GM19328 (cell line): ENCODE measurements around the gene MDH1B.

Experiments
- ATAC-seq: cut with Tn5 transposase; IDR thresholded peaks from one replicate; pipeline ENCODE4 v1.9.1; 2021; ENCODE audit warnings: mild to moderate bottlenecking, moderate library complexity; ENCODE audit not compliant: unreplicated experiment

MDH1B gene

GRCh38 chr2:206698811-206699210 is 66.3 kb downstream of the MDH1B start:
- no peak for ATAC-seq

GRCh38 chr2:206696910-206697309 is 68.2 kb downstream of the MDH1B start:
- no peak for ATAC-seq

- ATAC-seq: no peak
Measured at GRCh38 chr2:206693399-206694137, 71.6 kb downstream of the MDH1B start.

- ATAC-seq: no peak
Measured at GRCh38 chr2:206692971-206693370, 72.2 kb downstream of the MDH1B start.

- no peak for ATAC-seq
Measured at GRCh38 chr2:206688990-206689389, 76.1 kb downstream of the MDH1B start.

- no peak for ATAC-seq
Measured at GRCh38 chr2:206688453-206688852, 76.7 kb downstream of the MDH1B start.
